Esophagus squamous epithelium (tissue), 5 donors: Measurements from ENCODE around the gene DESI1. TPM values are rescaled to one million over a fixed set of nuclear protein-coding genes. Genes with fewer than 3 reads are reported as not detected.
"Not testable (repeated sequence)": the region's sequence is repeated elsewhere in the genome, so short reads cannot be mapped to it uniquely, and the experiment has no call there.

Source experiments
- DNase-seq: peaks from one replicate; lab custom pipeline; 2025; lab: John Stamatoyannopoulos, UW
- H3K27ac ChIP-seq, 4 donors: fragments of 200-600 bp; sonication (generic); one replicate each; pipeline ENCODE4 v1.5.1; 2016 to 2019; ENCODE audit warnings: mild to moderate bottlenecking in 1 of 4
- H3K27me3 ChIP-seq, 4 donors: fragments of 200-600 bp; sonication (generic); 1 replicate in 3 of 4; 2 replicates in 1 of 4; pipeline versions ENCODE4 v1.5.1 to v1.6.0; 2017 to 2021; ENCODE audit warnings: antibody characterized with exemption in 1 of 4
- H3K36me3 ChIP-seq, 3 donors: fragments of 200-600 bp; sonication (generic); one replicate each; pipeline ENCODE4 v1.5.1; 2016 to 2019
- H3K4me1 ChIP-seq, 3 donors: fragments of 200-600 bp; sonication (generic); one replicate each; pipeline ENCODE4 v1.5.1; 2017 to 2019
- H3K4me3 ChIP-seq, 4 donors: fragments of 200-600 bp; sonication (generic); 1 replicate in 3 of 4; 2 replicates in 1 of 4; pipeline ENCODE4 v1.5.1; 2016 to 2019; ENCODE audit warnings: mild to moderate bottlenecking in 2 of 4, moderate library complexity in 1 of 4
- H3K9me3 ChIP-seq, 3 donors: fragments of 200-600 bp; sonication (generic); one replicate each; pipeline ENCODE4 v1.5.1; 2016 to 2019
- CTCF ChIP-seq, 6 experiments: fragments of 450-650 bp in 4 of 6; fragments of 200-600 bp in 2 of 6; sonication (generic) in 2 of 6; IDR thresholded peaks; one replicate each; pipeline ENCODE4 v1.5.1; 2016 to 2019; ENCODE audit warnings: antibody characterized with exemption in 6 of 6, mild to moderate bottlenecking in 4 of 6, moderate library complexity in 4 of 6
- POLR2A ChIP-seq, 4 donors: fragments of 450-650 bp; IDR thresholded peaks; one replicate each; pipeline ENCODE4 v1.6.1; 2017; ENCODE audit warnings: antibody characterized with exemption in 4 of 4, mild to moderate bottlenecking in 4 of 4, moderate library complexity in 3 of 4
- WGBS, 2 donors: methylation state at CpG; one replicate each; pipeline ENCODE4 v1.1.5; 2018; 5-methylcytosine and 5-hydroxymethylcytosine counted together
- intact Hi-C: fragments of 100-400 bp; cut with DNase I; formaldehyde crosslinking; loops from one replicate; pipeline ENCODE4 v1.15.0; 2022
- total RNA-seq, 4 donors: library from RNA; depleted of rRNA; stranded (reverse); fragments of >200 nt; gene quantifications; one replicate each; pipeline ENCODE4 v1.1.0, GENCODE V29; 2016
- donor health status: DM: yes; HTN: yes; CAD: no.

The DESI1 gene
- total RNA-seq, 4 donors from 2014 or later = 22.1 to 34.9 (median 28.4) TPM

- intact Hi-C loops = no loop called here
- Histone ChIP-seq H3K27me3 (no peaks in the 10 kb centered on the region), H3K9me3 (no peaks in the 10 kb centered on the region), H3K4me1 (no peaks in the 10 kb centered on the region), H3K4me3 (no peak overlapping the region), H3K36me3 (peaks cover 18 to 100% (median 40%) of the 10 kb centered on the region in 3 donors), H3K27ac (no peak overlapping the region)
- DNase-seq = no peak
- 76 to 94% methylated on average over 2 of the region's 3 CpGs for WGBS, 2 donors
- TF ChIP-seq POLR2A (IDR thresholded peaks at IDR 0.05) (no peak), CTCF (IDR thresholded peaks at IDR 0.05) (no peak)
These were observed 26.9 kb upstream of the DESI1 start for GRCh38 chr22:41647771-41648170.

DNA sequence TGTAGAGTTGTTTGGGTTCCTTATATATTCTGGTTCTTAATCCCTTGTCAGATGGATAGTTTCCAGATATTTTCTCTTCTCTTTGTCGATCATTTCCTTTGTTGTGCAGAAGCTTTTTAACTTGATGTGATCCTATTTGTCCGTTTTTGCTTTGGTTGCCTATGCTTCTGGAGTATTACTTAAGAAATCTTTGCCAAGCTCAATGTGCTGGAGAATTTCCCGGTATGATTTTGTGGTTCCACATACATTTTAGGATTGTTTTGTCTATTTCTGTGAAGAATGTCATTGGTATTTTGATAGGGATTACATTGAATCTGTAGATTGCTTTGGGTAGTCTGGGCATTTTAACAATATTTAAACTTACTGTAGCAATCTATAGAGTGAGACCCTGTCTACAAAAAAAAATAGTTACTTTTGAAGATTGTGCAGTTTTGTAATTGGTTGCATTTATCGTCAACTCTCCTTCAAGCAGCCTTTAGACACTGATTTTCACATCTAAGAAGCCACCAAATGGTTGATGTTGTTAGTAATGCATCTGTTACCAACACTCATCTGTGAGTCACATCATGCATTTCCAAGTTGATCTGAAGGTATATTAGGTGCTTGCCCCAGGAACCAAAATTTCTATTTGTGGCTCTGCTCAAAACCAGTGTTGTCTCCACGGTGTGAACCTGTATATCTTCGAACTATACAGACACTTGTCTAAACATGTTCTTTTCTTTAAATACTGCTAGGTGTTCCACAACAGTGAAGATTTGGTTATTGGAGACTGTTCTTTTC is 21.7 kb upstream of the DESI1 start:
- DNase-seq = no peak
- intact Hi-C loops = no loop called here
- Histone ChIP-seq H3K9me3 (no peaks in the 10 kb centered on the region), H3K36me3 (peaks cover 26 to 100% (median 38%) of the 10 kb centered on the region in 3 donors), H3K27ac (no peak overlapping the region), H3K4me1 (no peaks in the 10 kb centered on the region), H3K27me3 (no peaks in the 10 kb centered on the region), H3K4me3 (no peak overlapping the region)
- WGBS, 2 donors = 55 to 77% methylated on average over 6 of the region's 6 CpGs
- TF ChIP-seq POLR2A (IDR thresholded peaks at IDR 0.05) = no peak
- TF ChIP-seq CTCF (IDR thresholded peaks at IDR 0.05) = no peak

DNA sequence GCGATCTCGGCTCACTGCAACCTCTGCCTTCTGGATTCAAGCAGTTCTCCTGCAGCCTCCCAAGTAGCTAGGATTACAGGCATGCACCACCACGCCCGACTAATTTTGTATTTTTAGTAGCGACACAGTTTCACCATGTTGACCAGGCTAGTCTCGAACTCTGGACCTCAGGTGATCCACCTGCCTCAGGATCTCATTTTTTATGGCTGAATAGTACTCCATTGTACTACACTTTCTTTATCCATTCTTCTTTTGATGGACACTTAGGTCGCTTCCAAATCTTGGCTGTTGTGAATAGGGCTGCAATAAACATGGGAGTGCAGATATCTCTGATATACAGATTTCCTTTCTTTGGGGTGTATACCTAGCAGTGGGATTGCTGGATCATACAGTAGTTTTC is 21.0 kb upstream of the DESI1 start:
- no peaks in the 10 kb centered on the region for H3K9me3 ChIP-seq
- H3K4me1 ChIP-seq = peaks cover 0 to 2% (median 0%) of the 10 kb centered on the region in 3 donors
- no peaks in the 10 kb centered on the region for H3K27me3 ChIP-seq
- intact Hi-C loops = no loop called here
- H3K36me3 ChIP-seq = peaks cover 20 to 100% (median 32%) of the 10 kb centered on the region in 3 donors
- no peak overlapping the region for H3K4me3 ChIP-seq
- no peak overlapping the region for H3K27ac ChIP-seq
- DNase-seq = no peak
- 97 to 100% methylated on average over 7 of the region's 7 CpGs for whole genome bisulfite sequencing, 2 donors
- TF ChIP-seq CTCF (IDR thresholded peaks at IDR 0.05) = no peak
- TF ChIP-seq POLR2A (IDR thresholded peaks at IDR 0.05) = no peak

DNA sequence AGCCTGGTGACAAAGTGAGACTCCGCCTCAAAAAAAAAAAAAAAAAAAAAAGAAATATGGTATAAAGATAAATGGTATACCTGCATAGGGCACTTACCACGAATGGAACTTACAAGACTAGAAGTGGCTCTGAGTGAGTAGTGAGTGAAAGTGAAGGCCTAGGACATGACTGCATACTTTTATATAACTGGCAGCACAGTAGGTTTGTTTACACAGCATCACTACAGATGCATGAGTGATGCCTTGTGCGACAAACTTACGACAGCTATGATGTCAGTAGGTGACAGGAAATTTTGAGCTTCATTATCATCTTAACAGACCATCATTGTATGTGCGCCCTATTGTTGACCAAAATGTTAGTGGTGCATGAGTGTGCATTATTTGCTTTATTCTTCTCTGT is 17.9 kb upstream of the DESI1 start:
- whole genome bisulfite sequencing, 2 donors = 88 to 89% methylated on average over 5 of the region's 5 CpGs
- Histone ChIP-seq H3K4me1 (peaks cover 0 to 5% (median 3%) of the 10 kb centered on the region in 3 donors), H3K4me3 (no peak overlapping the region), H3K9me3 (no peaks in the 10 kb centered on the region), H3K36me3 (peaks cover 16 to 100% (median 42%) of the 10 kb centered on the region in 3 donors), H3K27ac (no peak overlapping the region), H3K27me3 (no peaks in the 10 kb centered on the region)
- intact Hi-C loops = no loop called here
- TF ChIP-seq POLR2A (IDR thresholded peaks at IDR 0.05) (no peak), CTCF (IDR thresholded peaks at IDR 0.05) (no peak)
- no peak for DNase-seq

GRCh38 chr22:41638124-41638523 is 17.3 kb upstream of the DESI1 start:
- H3K36me3 ChIP-seq = peaks cover 16 to 100% (median 45%) of the 10 kb centered on the region in 3 donors

GRCh38 chr22:41637623-41638022 is 16.8 kb upstream of the DESI1 start:
- H3K4me3 ChIP-seq, H3K4me1 ChIP-seq, DNase-seq, H3K9me3 ChIP-seq, H3K27me3 ChIP-seq, intact Hi-C loops, H3K27ac ChIP-seq: not testable (repeated sequence)
- WGBS, 2 donors = 94 to 100% methylated on average over 2 to 7 of the region's 8 CpGs
- H3K36me3 ChIP-seq = peaks cover 16 to 100% (median 45%) of the 10 kb centered on the region in 3 donors

More at GRCh38 chr22:41638124-41638523, 17.3 kb upstream of the DESI1 start:
- H3K27me3 ChIP-seq = no peaks in the 10 kb centered on the region
- H3K9me3 ChIP-seq = no peaks in the 10 kb centered on the region
- intact Hi-C loops = no loop called here
- no peak for TF ChIP-seq CTCF (IDR thresholded peaks at IDR 0.05)
- no peak for TF ChIP-seq POLR2A (IDR thresholded peaks at IDR 0.05)
- H3K4me3 ChIP-seq = no peak overlapping the region
- peaks cover 0 to 5% (median 3%) of the 10 kb centered on the region in 3 donors for H3K4me1 ChIP-seq
- no peak overlapping the region for H3K27ac ChIP-seq
- 84 to 85% methylated on average over 5 of the region's 5 CpGs for WGBS, 2 donors
- no peak for DNase-seq
